DND-41 (cell line): Measurements from ENCODE around the gene MCTP1.

Experiments
- ATAC-seq: fragments of 200-7000 bp; cut with Tn5 transposase; 3 replicates; pipeline ENCODE4 v1.9.1; 2021; ENCODE audit warnings: low read depth; ENCODE audit not compliant: insufficient read depth
- DNase-seq: peaks from one replicate; pipeline ENCODE4 v3.0.0-alpha.2; 2020
- H2AFZ ChIP-seq: 2 replicates; pipeline ENCODE4 v1.6.0; 2012; ENCODE audit warnings: low read depth, low read length
- H3K27ac ChIP-seq: 2 replicates; pipeline ENCODE4 v1.5.1; 2012; ENCODE audit warnings: low read length, inconsistent platforms
- H3K27me3 ChIP-seq: fragments of 200-600 bp; sonication (generic); 2 replicates; pipeline ENCODE4 v1.6.0; 2012; ENCODE audit warnings: low read length, mild to moderate bottlenecking, inconsistent platforms; ENCODE audit not compliant: insufficient read depth, poor library complexity
- H3K36me3 ChIP-seq: 2 replicates; pipeline ENCODE4 v1.5.1; 2012; ENCODE audit warnings: low read length, inconsistent platforms; ENCODE audit not compliant: insufficient read depth
- H3K4me1 ChIP-seq: 2 replicates; pipeline ENCODE4 v1.5.1; 2012; ENCODE audit warnings: mild to moderate bottlenecking, low read length; ENCODE audit not compliant: insufficient read depth
- H3K4me2 ChIP-seq: 2 replicates; pipeline ENCODE4 v1.6.0; 2012; ENCODE audit warnings: mild to moderate bottlenecking, moderate library complexity, low read length, inconsistent platforms; ENCODE audit not compliant: insufficient read depth
- H3K4me3 ChIP-seq, 2 experiments: fragments of 200-600 bp in 1 of 2; shearing (Covaris generic) in 1 of 2; 2 replicates each; pipeline ENCODE4 v1.5.1; 2012 to 2016; ENCODE audit warnings: inconsistent platforms in 2 of 2, low read length in 2 of 2, mild to moderate bottlenecking in 2 of 2, low read depth in 1 of 2, moderate library complexity in 1 of 2
- H3K79me2 ChIP-seq: 2 replicates; pipeline ENCODE4 v1.6.0; 2012; ENCODE audit warnings: low read length, inconsistent platforms; ENCODE audit not compliant: insufficient read depth
- H3K9ac ChIP-seq: 2 replicates; pipeline ENCODE4 v1.6.0; 2012; ENCODE audit warnings: low read depth, mild to moderate bottlenecking, inconsistent platforms, low read length, moderate library complexity
- H3K9me3 ChIP-seq: 2 replicates; pipeline ENCODE4 v1.5.1; 2012; ENCODE audit warnings: low read length, moderate library complexity, mild to moderate bottlenecking, inconsistent platforms; ENCODE audit not compliant: insufficient read depth, severe bottlenecking
- H4K20me1 ChIP-seq: 2 replicates; pipeline ENCODE4 v1.6.0; 2012; ENCODE audit warnings: low read length; ENCODE audit not compliant: insufficient read depth
- EZH2 ChIP-seq: IDR thresholded peaks from 3 replicates; pipeline ENCODE4 v1.6.1; 2012; ENCODE audit warnings: borderline replicate concordance, low read depth, mild to moderate bottlenecking, moderate library complexity, low read length, inconsistent platforms; ENCODE audit not compliant: severe bottlenecking
- TF ChIP-seq, protein P1 (sequence below): IDR thresholded peaks from 2 replicates; pipeline ENCODE4 v1.5.1; 2012; ENCODE audit warnings: borderline replicate concordance, low read length, moderate library complexity, mild to moderate bottlenecking; ENCODE audit not compliant: poor library complexity, severe bottlenecking; ENCODE audit errors: extremely low read depth

MCTP1 gene

DNA sequence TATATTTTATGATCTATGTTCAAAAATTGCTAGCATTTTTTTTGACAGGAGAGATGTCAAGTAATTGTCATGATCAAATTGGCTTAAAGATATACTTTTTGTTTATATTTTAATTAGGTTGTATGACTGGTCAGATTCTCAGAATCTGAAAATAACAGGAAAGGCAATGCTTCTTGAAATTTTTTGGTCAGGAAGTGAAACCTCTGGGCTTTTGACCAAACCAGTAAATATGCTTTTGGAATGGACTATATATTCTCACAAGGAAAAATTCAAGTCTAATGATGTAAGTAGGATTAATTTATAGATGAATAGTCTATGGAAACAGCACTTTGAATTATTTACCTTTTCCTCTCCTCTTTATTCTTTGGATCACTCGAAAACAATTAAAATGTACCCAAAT lies 614.2 kb downstream of the MCTP1 start:
- H3K27me3 ChIP-seq: no peaks in the 10 kb centered on the region
- DNase-seq (no peak), ATAC-seq (no peak)
- TF ChIP-seq EZH2: no peak
- TF ChIP-seq, protein P1, sequence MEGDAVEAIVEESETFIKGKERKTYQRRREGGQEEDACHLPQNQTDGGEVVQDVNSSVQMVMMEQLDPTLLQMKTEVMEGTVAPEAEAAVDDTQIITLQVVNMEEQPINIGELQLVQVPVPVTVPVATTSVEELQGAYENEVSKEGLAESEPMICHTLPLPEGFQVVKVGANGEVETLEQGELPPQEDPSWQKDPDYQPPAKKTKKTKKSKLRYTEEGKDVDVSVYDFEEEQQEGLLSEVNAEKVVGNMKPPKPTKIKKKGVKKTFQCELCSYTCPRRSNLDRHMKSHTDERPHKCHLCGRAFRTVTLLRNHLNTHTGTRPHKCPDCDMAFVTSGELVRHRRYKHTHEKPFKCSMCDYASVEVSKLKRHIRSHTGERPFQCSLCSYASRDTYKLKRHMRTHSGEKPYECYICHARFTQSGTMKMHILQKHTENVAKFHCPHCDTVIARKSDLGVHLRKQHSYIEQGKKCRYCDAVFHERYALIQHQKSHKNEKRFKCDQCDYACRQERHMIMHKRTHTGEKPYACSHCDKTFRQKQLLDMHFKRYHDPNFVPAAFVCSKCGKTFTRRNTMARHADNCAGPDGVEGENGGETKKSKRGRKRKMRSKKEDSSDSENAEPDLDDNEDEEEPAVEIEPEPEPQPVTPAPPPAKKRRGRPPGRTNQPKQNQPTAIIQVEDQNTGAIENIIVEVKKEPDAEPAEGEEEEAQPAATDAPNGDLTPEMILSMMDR: no peak
- H3K9ac ChIP-seq: no peak overlapping the region
- H3K4me3 ChIP-seq: no peak overlapping the region
- no peaks in the 10 kb centered on the region for H3K9me3 ChIP-seq
- H4K20me1 ChIP-seq: no peaks in the 10 kb centered on the region
- H3K27ac ChIP-seq: no peak overlapping the region
- no peak overlapping the region for H3K4me2 ChIP-seq
- no peaks in the 10 kb centered on the region for H3K79me2 ChIP-seq
- no peaks in the 10 kb centered on the region for H3K4me1 ChIP-seq
- no peak overlapping the region for H2AFZ ChIP-seq
- H3K36me3 ChIP-seq: peaks cover 34% of the 10 kb centered on the region

DNA sequence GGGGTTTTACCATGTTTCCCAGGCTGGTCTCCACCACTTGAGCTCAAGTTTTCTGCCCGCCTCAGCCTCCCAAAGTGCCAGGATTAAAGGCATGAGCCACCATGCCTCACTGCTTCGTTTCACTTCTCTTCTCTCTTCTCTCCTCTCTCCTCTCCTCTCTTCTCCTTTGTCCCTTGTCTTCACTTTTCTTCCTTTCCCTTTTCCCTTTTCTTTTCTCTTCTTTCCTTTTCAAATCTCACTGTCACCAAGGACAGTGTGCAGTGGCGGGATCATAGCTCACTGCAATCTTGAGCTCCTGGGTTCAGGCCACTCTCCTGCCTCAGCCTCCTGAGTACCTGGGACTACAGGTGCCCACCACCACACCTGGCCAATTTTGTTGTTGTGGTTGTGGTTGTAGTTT lies 617.0 kb downstream of the MCTP1 start:
- Histone ChIP-seq H3K9me3 (no peaks in the 10 kb centered on the region), H4K20me1 (no peaks in the 10 kb centered on the region), H3K79me2 (no peaks in the 10 kb centered on the region), H3K4me2 (no peak overlapping the region), H3K4me3 (no peak overlapping the region), H3K9ac (no peak overlapping the region), H3K27ac (no peak overlapping the region), H3K36me3 (peaks cover 55% of the 10 kb centered on the region), H3K4me1 (no peaks in the 10 kb centered on the region), H2AFZ (no peak overlapping the region), H3K27me3 (no peaks in the 10 kb centered on the region)
- ATAC-seq: no peak
- TF ChIP-seq, protein P1: no peak
- no peak for TF ChIP-seq EZH2
- no peak for DNase-seq

DNA sequence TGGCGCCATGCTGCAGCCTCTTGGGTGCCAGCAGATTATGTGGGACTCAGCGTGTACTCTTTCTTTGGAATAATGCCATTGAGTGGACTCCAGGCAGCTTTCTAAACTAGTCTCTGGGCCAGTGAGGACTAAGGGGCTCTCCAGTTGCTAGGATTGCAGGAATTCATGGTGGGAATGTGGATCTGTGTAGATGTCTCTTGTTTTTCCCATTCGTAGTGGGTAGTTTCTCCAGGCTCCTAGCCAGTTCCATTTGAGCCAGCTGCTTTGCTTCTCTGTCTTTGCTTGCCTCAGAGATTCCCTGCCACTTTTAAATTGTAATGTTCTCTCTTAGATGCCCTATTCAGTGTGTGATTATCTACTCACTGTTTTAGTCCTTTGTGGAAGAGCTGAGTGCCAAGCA lies 623.8 kb downstream of the MCTP1 start:
- peaks cover 23% of the 10 kb centered on the region for H3K9me3 ChIP-seq
- H3K79me2 ChIP-seq: peaks cover 17% of the 10 kb centered on the region; the same call in 1 of the 2 replicates
- no peak overlapping the region for H3K4me3 ChIP-seq
- peaks cover 75% of the 10 kb centered on the region for H3K36me3 ChIP-seq
- H3K27ac ChIP-seq: no peak overlapping the region
- H4K20me1 ChIP-seq: peaks cover 5% of the 10 kb centered on the region; the same call in 1 of the 2 replicates
- no peak for TF ChIP-seq EZH2
- TF ChIP-seq, protein P1: no peak
- H3K4me1 ChIP-seq: no peaks in the 10 kb centered on the region
- no peak overlapping the region for H2AFZ ChIP-seq
- no peak for DNase-seq
- ATAC-seq: no peak
- no peak overlapping the region for H3K4me2 ChIP-seq
- H3K27me3 ChIP-seq: no peaks in the 10 kb centered on the region
- H3K9ac ChIP-seq: no peak overlapping the region

DNA sequence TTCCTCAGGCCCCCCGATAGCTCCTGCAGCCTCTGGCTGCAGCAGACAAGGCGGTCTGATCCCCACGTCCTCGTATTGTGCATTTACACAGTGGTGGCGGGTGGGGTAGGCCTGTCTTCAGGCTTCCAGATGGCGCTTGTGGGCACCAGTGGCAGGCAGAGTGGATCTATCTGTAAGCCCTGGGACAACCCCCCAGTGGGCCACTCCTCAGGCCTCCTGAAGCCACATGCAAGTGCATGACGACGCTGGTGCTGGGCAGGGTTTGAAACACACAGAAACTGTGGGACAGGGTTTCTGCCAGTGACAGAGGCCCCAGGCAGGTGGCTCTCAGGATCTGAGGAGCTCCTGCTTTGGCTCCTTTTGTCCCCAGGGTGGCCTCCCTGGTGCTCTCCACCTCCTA lies 624.4 kb downstream of the MCTP1 start:
- TF ChIP-seq, protein P1: no peak
- TF ChIP-seq EZH2: no peak
- Histone ChIP-seq H3K9me3 (peaks cover 25% of the 10 kb centered on the region), H3K4me2 (no peak overlapping the region), H4K20me1 (peaks cover 5% of the 10 kb centered on the region; the same call in 1 of the 2 replicates), H3K4me3 (no peak overlapping the region), H3K79me2 (peaks cover 17% of the 10 kb centered on the region; the same call in 1 of the 2 replicates), H3K27me3 (no peaks in the 10 kb centered on the region), H3K36me3 (peaks cover 75% of the 10 kb centered on the region), H3K4me1 (no peaks in the 10 kb centered on the region), H3K9ac (no peak overlapping the region), H3K27ac (no peak overlapping the region), H2AFZ (no peak overlapping the region)
- DNase-seq (no peak), ATAC-seq (no peak)
